GM21423 (cell line): Measurements from ENCODE around the gene UCP2.

ENCODE experiments used
- ATAC-seq: cut with Tn5 transposase; IDR thresholded peaks from one replicate; pipeline ENCODE4 v1.9.1; 2021; ENCODE audit warnings: mild to moderate bottlenecking, moderate library complexity; ENCODE audit not compliant: unreplicated experiment

The UCP2 gene

GRCh38 chr11:73972620-73973449 is 9.8 kb downstream of the UCP2 start:
- ATAC-seq = no peak

GRCh38 chr11:73972187-73972586 is 10.5 kb downstream of the UCP2 start:
- no peak for ATAC-seq

GRCh38 chr11:73971175-73971719 is 11.4 kb downstream of the UCP2 start:
- ATAC-seq = no peak

GRCh38 chr11:73969991-73970800 is 12.4 kb downstream of the UCP2 start:
- no peak for ATAC-seq

- no peak for ATAC-seq
Observed at GRCh38 chr11:73969091-73969490, 13.6 kb downstream of the UCP2 start.

- ATAC-seq = no peak
Observed at GRCh38 chr11:73968356-73968966, 14.2 kb downstream of the UCP2 start.

- no peak for ATAC-seq
Observed at GRCh38 chr11:73965764-73966121, 16.9 kb downstream of the UCP2 start.

GRCh38 chr11:73965076-73965763 is 17.4 kb downstream of the UCP2 start:
- no peak for ATAC-seq

- ATAC-seq = no peak
Observed at GRCh38 chr11:73963861-73964260, 18.8 kb downstream of the UCP2 start.

- ATAC-seq = no peak
Observed at GRCh38 chr11:73962101-73962705, 20.4 kb downstream of the UCP2 start.

GRCh38 chr11:73961321-73961720 is 21.3 kb downstream of the UCP2 start:
- no peak for ATAC-seq

GRCh38 chr11:73958521-73959141 is 24.0 kb downstream of the UCP2 start:
- ATAC-seq = no peak

GRCh38 chr11:73957654-73958361 is 24.8 kb downstream of the UCP2 start:
- no peak for ATAC-seq

GRCh38 chr11:73956876-73957653 is 25.6 kb downstream of the UCP2 start:
- ATAC-seq = no peak

- ATAC-seq = no peak
Observed at GRCh38 chr11:73951797-73952196, 30.8 kb downstream of the UCP2 start.

GRCh38 chr11:73950869-73951710 is 31.6 kb downstream of the UCP2 start, which contains the start of gene DNAJB13:
Gene DNAJB13, plus strand, starts transcription at chr11:73951026. Its CDS starts 44 bp downstream, at chr11:73951070.
- ATAC-seq = peak; percentile 73

- no peak for ATAC-seq
Observed at GRCh38 chr11:73949912-73950311, 32.7 kb downstream of the UCP2 start.

GRCh38 chr11:73949246-73949645 is 33.4 kb downstream of the UCP2 start:
- no peak for ATAC-seq
